GM20000 (cell line): Measurements from ENCODE around the gene HPS3.

ENCODE experiments used
- DNase-seq: peaks from one replicate; pipeline ENCODE4 v3.0.0; 2012; ENCODE audit warnings: low spot score
- CTCF ChIP-seq: IDR thresholded peaks from 2 replicates; pipeline ENCODE4 v1.5.1; 2012; ENCODE audit warnings: mild to moderate bottlenecking, control low read depth; ENCODE audit errors: extremely low read depth, missing control alignments

Gene HPS3

GRCh38 chr3:149150436-149150835 lies 21.0 kb downstream of the HPS3 start:
- no peak for DNase-seq
- no peak for TF ChIP-seq CTCF

GRCh38 chr3:149151843-149152242 lies 22.4 kb downstream of the HPS3 start:
- DNase-seq, result no peak
- no peak for TF ChIP-seq CTCF

- no peak for TF ChIP-seq CTCF
- peak; percentile 30 for DNase-seq
Observed at GRCh38 chr3:149152420-149152819, 23.0 kb downstream of the HPS3 start.

- TF ChIP-seq CTCF, result no peak
- no peak for DNase-seq
Observed at GRCh38 chr3:149153402-149153801, 24.0 kb downstream of the HPS3 start.

- TF ChIP-seq CTCF, result no peak
Observed at GRCh38 chr3:149160754-149161300, 31.4 kb downstream of the HPS3 start.

GRCh38 chr3:149162007-149162406 lies 32.6 kb downstream of the HPS3 start:
- TF ChIP-seq CTCF, result no peak
- DNase-seq, result no peak

More at GRCh38 chr3:149160754-149161300, 31.4 kb downstream of the HPS3 start:
- DNase-seq, result no peak

- TF ChIP-seq CTCF, result no peak
- DNase-seq, result no peak
Observed at GRCh38 chr3:149163066-149163465, 33.6 kb downstream of the HPS3 start.
